SU-DHL-6 (cell line): ENCODE data around the gene GPR152.

Source experiments
- CTCF ChIP-seq: fragments of 200-600 bp; sonication (generic); IDR thresholded peaks from one replicate; pipeline ENCODE4 v1.5.1; 2017; ENCODE audit warnings: antibody characterized with exemption, mild to moderate bottlenecking, low read length, moderate library complexity; ENCODE audit not compliant: insufficient read depth, poor library complexity, severe bottlenecking
- EZH2phosphoT487 ChIP-seq: fragments of 200-600 bp; sonication (generic), shearing (Covaris generic); conservative IDR thresholded peaks from 2 replicates; pipeline ENCODE4 v1.6.1; 2018; ENCODE audit warnings: mild to moderate bottlenecking, antibody characterized with exemption, low read length, moderate library complexity, mixed read lengths

- TF ChIP-seq CTCF: no peak
- TF ChIP-seq EZH2phosphoT487: no peak
These were observed 12.6 kb upstream of the GPR152 start for GRCh38 chr11:67465189-67465510.
